Cardiac septum (tissue), 1 donor: ENCODE measurements around the gene MRNIP. TPM values are rescaled to one million over a fixed set of nuclear protein-coding genes. Genes with fewer than 3 reads are reported as not detected.
"Not testable (repeated sequence)": the region's sequence is repeated elsewhere in the genome, so short reads cannot be mapped to it uniquely, and the experiment has no call there.

Source experiments
- DNase-seq: peaks from one replicate; pipeline ENCODE4 v3.0.0-alpha.2; 2020; ENCODE audit warnings: low spot score
- intact Hi-C: fragments of 100-400 bp; cut with DNase I; formaldehyde crosslinking; loops from one replicate; pipeline ENCODE4 v1.14.0; 2022
- total RNA-seq: library from RNA; stranded (reverse); fragmentation: NEBNext Ultra II Directional; extraction: Animal tissue kit (Norgen Biotek cat#: 25700); gene quantifications from one replicate; pipeline ENCODE4 v1.2.1, GENCODE V29; 2021
- donor health status: DM: no; HTN: no; CAD: no.

MRNIP gene
- total RNA-seq, 1 donor from 2014 or later: 15.3 TPM

DNA sequence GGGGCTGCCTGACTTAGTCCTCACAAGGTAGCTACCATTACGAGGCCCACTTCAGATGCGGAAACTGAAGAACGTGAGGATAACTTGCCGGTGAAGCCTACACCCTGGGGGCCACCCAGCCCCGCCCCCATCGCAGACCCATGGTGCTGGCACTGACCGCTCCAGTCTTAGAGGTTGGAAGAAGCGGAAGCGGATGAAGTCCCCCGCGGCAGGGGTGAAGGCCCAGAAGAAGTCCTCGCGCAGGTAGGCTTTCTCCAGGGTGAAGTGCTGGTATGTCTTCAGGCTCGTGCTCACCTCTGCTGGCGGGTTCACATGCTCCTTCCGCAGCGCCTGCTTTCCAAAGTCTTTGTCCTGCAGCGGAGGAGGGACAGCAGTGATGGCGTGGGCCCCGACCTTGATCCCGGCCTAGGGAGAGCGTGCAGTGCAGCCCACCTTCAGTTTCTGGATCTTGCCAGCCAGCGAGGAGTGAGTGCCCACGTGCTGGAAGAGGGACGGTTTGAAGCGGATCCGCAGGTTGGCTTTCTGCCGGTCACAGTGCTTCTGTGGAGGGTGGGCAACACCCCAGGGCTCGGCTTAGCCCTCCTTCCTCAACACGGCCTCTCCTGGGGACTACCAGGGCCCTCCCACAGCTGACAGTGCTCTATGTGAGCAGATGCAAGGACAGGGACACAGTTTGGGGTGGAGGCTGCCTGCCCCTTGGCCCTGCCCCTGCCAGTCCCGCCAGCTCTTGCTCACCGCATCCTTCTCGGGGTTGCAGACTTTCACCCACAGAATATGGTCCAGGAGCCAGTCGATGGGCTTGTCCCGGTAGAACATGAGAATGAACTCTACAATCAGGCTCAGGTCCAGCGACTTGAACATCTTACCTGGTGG lies 59.6 kb downstream of the MRNIP start:
- no peak for DNase-seq
- intact Hi-C loops: loop anchor here (5.0 kb wide), 1 partner anchor 102 kb away; the partner anchor contains the start of gene CANX

DNA sequence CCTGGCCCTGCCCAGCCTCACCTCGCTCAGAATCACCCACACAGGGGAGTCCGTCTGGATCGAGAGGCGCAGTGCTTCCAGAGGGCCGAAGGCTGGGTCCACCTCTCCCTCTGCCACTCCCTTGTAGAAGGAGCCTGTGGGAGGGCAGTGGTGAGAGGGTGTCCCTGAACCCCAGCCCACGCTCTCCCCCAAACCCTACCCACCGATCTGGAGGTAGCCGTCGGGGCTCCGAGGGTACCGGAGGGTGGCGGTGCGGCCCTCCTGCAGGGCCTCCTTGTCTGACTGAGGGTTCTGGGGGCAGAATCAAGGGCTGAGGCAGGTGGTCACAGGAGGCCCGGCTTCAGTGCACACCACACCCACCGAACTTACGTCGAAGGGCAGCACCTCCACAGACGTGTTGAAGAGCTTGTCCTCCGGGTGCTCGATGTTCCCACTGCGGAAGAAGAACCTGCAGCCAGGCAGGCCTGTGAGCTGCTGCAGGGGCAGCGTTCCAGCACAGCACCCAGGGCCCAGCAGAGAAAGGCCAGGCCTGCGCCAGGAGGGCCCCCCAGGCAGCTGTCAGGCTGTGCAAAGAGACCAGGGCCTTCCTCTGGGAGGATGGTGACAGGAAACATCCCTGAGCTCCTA lies 60.4 kb downstream of the MRNIP start:
- intact Hi-C loops: loop anchor here (5.0 kb wide), 1 partner anchor 101 kb away; the partner anchor contains the start of gene CANX

DNA sequence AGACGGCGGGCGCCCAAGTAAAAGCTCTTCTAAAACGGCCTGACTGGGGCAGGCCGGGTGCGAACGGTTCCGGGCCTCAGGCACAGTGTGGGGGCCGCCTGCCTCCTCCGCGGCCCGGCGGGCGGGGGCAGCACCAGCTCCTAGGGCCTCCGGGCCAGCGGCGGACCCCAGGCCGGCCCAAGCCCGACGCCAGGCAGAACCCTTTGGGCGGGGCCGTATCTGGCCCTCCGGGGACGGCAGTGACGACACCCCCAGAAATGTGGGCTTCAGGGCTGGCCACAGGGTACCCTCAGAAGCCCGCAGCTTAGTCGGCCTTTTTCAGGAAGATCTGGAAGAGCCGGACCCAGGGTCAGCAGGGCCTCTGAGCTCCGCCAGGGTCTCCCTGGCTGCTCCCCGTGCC lies 60.9 kb downstream of the MRNIP start:
- intact Hi-C loops: loop anchor here (5.0 kb wide), 1 partner anchor 100 kb away; the partner anchor contains the start of gene CANX
- DNase-seq: no peak

More for the DNA sequence above, 60.4 kb downstream of the MRNIP start:
- DNase-seq: no peak

DNA sequence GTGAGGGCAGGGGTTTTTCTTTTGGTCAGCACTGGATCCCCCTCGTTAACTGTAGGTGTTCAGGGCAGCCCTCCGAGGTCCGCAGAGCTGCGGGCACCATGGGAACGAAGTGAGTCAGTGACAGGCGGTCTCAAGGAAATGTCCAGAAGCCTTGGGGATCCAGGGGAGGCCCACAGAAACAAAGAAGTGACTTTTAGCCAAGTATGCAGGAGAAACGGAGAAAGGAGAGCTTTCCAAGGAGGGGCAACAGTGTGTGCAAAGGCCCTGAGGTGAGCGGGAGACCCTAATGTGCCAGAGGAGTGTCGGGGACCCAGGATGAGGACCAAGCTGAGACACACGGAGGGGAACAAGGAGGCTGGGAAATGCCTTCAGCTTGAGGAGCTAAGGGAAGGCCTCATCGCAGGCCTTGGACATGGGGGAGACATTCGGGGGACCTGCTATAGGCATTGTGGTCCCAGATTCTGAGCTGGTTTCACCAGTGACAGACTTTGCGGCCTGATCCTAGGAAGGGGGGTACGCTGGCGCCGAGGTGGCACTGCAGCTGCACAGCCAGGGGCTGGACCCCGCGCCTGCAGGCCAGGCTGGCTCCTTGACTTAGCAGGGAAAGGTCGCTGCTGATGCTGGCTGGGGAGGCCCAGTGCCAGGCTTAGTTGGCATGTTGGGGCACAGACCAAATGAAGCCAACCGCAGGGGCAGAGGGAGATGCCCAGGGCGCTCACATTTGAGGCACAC lies 61.6 kb downstream of the MRNIP start:
- intact Hi-C loops: loop anchor here (1.0 to 5.0 kb wide), 2 partner anchors 33 to 100 kb away; partner anchors contain the start of gene CANX

DNA sequence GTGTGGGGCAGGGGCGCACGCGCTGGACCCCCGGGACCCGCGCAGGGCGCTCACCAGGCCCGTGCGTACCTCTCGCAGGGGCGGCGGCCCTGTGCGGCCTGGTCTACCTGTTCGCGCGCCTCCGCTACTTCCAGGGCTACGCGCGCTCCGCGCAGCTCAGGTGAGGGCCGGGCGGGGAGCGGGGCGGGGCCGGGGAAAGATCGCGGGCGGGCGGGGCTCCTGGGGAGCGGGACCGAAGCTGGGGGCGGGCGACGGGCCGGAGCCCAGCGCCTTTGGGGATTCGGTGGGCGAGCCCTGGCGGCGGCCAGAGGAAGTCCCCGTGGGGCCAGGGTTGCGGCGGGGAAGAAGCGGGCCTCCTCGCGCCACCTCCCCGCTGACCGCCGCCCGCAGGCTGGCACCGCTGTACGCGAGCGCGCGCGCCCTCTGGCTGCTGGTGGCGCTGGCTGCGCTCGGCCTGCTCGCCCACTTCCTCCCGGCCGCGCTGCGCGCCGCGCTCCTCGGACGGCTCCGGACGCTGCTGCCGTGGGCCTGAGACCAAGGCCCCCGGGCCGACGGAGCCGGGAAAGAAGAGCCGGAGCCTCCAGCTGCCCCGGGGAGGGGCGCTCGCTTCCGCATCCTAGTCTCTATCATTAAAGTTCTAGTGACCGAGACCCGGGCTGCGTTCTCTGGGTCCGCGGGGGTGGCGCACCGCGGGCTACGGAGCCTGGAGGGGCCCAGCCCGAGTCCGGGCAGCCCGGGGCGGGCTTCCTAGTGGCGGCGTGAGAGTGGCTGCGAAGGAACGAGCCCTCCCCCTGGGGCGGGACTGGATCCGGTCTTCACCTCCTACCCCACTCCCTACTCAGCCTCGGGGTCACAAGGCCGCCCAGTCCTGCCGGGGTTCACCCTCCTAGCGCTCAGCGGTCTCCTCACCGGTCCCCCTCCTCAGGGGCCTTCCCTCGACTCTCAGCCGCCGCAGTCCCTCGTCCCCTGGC lies 62.5 kb downstream of the MRNIP start:
- intact Hi-C loops: loop anchor here (1.0 to 5.0 kb wide), 2 partner anchors 32 to 99 kb away; partner anchors contain the start of gene CANX
- peak; percentile 92 for DNase-seq

More for the DNA sequence above, 61.6 kb downstream of the MRNIP start:
- no peak for DNase-seq

DNA sequence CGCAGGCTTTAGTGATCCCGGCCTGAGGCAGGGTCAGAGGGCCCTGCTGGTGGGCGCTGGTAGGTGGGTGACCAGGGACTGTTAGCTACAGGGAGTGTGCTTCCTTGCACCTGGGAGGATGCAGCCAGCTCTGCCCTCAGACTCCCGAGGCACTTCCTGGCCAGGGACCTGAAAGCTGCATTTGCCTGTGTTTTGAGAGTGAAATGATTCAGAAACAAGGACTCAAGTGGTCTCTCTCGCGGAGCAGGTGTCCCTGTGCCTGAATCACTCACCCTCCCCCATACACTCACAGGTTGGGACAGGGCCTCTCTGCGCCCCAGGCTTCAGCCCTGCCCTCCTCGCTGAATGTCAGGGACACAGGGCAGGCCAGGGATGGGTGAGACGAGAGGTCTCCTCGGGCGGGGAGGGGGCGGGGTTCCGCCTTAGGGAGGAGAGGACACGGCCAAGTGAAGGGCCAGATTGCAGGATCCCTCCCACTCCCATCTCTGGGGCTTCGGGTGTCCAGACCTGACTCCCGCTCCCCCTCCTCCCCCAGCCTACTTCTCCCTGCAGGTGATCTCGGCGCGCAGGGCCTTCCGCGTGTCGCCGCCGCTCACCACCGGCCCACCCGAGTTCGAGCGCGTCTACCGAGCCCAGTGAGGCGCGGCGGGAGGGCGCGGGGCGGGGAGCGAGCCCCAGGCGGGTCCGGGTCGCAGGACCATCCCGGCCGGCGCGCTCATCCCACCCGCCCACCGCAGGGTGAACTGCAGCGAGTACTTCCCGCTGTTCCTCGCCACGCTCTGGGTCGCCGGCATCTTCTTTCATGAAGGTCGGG lies 63.4 kb downstream of the MRNIP start:
- intact Hi-C loops: loop anchor here (5.0 kb wide), 1 partner anchor 98 kb away; the partner anchor contains the start of gene CANX
- no peak for DNase-seq

DNA sequence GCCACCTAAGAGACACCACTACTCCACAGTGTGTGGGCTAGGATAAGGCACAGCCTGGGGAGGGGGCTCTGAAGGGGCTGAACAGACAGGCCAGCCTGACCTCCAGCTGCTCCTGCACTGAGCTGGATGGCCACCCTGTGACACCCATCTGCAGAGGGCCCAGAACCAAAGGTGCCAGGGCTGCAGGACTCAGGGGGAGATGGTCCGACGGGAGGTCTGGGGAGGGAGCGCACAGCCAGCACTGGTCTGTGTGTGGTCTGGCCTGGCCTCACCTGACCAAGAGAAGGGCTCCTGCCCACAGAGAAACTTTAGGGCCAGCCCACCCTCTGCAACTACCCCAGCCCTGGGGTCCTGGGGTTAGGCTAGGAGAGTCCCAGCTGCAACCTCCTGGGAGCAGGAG lies 64.0 kb downstream of the MRNIP start:
- intact Hi-C loops: no loop called here
- DNase-seq: no peak

DNA sequence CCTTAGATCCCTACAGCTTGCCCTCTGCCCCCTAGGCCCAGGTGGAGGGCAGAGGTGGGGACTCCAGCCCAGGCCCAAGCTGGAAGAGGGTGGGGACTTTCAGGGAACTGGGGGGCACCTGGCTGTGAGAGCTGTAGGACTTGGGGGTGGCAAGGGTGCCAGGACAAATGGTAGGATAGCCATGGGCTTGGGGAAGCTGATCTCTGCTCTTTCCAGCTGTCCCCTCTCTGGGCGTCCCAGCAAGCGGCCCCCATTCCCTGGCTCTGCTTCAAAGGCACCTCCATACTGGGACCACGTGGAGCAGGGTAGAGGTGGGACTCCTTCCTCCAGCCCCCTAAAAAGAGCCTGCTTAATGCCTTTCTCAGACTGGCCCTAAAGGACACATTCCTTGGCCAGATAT lies 64.4 kb downstream of the MRNIP start:
- DNase-seq: no peak
- intact Hi-C loops: no loop called here

DNA sequence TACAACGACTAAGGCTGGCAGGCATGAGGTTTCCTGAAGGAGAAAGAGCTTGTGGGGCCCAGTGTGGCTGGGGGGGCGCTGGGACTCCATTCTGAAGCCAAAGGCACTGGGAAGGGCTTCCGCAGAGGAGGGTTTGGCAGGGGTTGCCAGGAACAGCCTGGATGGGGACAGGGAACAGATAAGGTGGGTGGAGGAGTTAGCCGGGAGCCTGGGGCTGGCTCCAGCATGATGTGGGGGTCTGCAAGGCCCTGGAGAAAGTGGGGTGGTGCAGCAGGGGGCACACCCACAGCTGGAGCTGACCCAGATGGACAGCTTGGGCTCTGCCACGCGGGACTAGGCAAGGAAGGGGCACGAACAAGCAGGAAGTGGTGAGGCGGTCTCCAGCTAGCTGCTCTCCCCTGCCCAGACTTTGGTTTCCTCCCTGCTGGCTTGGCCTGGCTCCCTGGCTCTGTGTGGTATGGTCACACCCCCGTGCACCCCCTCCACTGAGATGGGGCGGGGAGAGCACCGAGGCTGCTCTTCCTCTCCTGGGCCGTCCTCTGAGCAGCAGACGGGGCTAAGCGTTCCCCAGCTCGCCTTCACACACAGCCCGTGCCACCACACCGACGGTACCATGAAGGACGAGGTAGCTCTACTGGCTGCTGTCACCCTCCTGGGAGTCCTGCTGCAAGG lies 65.0 kb downstream of the MRNIP start, which contains the start of gene LTC4S:
LTC4S (plus strand) TSS at position 519 of the 672 bp plus-strand sequence; CDS start at position 614, 95 bp downstream.
- intact Hi-C loops: no loop called here
- DNase-seq: peak; percentile 87

DNA sequence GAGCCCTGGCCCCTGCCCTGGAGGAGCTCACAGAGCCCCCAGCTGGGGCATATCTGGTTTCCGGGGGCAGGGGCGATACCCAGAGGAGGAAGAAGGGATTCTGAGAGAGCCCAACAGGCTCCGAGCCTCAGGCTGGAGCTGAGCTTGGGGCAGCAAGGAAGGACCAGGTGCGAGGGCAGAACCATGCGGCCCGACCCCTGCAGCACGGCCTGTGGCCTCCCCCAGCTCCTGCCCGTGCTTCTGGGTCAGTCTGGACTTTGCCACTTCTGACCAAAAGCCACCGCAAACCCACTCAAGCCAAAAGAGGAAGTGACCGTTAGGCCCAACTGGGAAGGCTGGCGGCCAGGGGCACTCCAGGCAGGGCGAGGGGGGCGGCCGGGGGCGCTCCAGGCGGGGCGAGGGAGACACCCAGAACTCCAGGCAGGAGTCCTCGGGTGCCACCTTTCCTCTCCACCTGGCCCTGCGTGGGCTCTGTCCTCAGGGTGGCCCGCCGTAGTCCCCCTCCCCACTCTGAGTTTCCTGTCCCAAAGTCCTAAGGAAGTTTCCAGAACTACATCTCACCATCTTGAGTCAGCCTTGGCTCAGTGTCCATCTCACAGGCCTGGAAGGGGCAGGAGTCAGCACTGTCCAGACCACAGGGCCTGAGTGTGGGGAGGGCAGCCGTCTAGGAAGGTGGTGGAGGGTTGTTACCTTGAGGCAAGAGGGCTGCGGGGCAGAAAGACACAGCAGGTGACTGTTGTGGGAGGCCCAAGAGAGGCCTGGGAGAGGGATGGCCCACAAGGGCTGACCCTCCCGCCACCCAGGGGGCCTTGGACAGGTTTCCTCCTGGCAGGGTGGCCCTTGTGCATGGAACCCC lies 65.8 kb downstream of the MRNIP start:
- intact Hi-C loops: no loop called here
- DNase-seq: no peak

DNA sequence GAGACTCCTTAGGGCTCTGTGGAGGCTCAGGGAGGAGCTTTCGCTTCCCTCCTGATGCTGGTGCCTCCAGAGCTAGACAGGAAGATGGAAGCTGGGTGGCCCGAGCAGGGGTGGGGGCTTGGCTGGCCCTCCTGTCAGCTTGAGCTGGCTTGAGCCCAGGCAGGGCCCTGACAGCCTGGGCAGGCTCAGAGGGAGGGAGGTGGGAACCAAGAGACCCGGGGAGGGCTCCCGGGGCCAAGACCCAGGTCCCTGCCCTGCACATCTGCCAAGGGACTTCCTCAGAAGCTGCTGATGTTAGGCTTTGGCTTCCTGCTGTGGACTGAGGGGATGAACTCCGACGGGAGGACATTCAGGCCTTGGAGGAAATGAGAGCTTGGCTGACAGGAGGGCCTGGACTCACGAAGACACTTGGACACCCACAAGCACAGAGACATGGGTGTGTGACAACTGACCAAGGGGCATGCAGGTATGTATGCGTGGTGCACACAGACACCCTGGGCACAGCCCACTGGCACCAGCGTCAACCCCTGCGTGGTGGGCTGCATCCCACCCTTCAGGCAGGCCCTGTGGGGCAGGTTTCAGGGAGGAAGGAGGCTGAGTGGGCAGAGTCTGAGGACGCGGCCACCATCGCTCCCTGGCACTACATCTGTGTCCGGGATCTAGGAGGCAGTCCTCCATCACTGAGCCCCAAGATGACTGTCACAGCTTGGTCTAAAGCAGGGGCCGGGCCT lies 66.6 kb downstream of the MRNIP start:
- no peak for DNase-seq
- intact Hi-C loops: no loop called here

DNA sequence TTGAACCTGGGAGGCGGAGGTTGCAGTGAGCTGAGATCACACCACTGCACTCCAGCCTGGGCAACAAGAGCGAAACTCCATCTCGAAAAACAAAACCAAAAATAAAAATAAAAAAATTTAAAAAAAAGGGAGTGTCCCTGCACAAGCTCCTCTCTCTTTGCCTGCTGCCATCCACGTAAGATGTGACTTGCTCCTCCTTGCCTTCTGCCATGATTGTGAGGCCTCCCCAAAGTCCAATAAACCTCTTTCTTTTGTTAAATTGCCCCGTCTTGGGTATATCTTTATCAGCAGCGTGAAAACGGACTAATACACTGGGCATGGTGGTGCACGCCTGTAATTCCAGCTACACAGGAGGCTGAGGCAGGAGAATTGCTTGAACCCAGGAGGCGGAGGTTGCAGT lies 69.3 kb downstream of the MRNIP start:
- intact Hi-C loops: not testable (repeated sequence)

DNA sequence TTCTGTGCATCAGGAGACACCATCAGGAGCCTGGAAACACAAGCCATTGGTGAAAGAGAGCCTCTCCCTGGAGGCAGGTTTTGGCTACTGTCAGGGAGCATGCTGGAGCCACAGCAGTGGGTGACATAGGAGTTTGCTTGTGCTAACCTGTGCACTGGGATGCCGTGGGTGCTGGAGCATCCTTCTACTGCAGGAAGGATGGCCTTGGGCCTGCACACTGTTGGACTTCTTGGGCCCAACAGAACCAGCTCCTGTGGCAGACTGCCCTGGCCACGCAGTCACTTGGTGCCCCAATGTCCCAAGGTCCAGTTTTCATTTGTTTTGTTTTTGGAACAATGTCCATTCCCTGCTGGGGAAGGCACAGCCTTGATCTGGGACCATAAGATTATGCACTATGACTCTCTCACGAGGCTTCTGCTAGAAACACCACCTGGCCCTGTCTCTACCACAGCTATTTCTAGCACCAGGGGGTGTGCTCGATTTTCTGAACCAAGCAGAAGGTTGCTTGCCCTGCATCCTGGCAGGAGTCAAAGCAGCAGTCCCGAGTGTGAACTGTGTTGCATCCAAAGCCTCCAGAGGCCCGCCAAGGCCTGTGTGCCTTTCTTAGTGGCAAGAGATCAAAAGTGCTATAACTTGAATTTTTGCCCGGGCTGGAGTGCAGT lies 70.3 kb downstream of the MRNIP start:
- DNase-seq: no peak
- intact Hi-C loops: no loop called here

More for the DNA sequence above, 69.3 kb downstream of the MRNIP start:
- not testable (repeated sequence) for DNase-seq
